Endothelial cell (in vitro differentiated cells): Measurements from ENCODE around the gene GIMAP8. TPM values are rescaled to one million over a fixed set of nuclear protein-coding genes. Genes with fewer than 3 reads are reported as not detected.

Experiments used
- DNase-seq: peaks from one replicate; pipeline ENCODE4 v3.0.0; 2021; ENCODE audit warnings: low spot score
- H3K27ac Mint-ChIP-seq: one replicate; pipeline ENCODE4 v1.8.0; 2021; ENCODE audit warnings: mixed read lengths, inconsistent platforms; ENCODE audit not compliant: unreplicated experiment
- H3K27me3 Mint-ChIP-seq: one replicate; pipeline ENCODE4 v1.8.0; 2021; ENCODE audit warnings: mild to moderate bottlenecking, moderate library complexity, mixed read lengths, inconsistent platforms; ENCODE audit not compliant: unreplicated experiment
- H3K36me3 Mint-ChIP-seq: one replicate; pipeline ENCODE4 v1.8.0; 2021; ENCODE audit warnings: mild to moderate bottlenecking, low read depth, mixed read lengths, inconsistent platforms; ENCODE audit not compliant: unreplicated experiment
- H3K4me1 Mint-ChIP-seq: one replicate; pipeline ENCODE4 v1.8.0; 2021; ENCODE audit warnings: mild to moderate bottlenecking, mixed read lengths, inconsistent platforms; ENCODE audit not compliant: unreplicated experiment
- H3K4me3 Mint-ChIP-seq: one replicate; pipeline ENCODE4 v1.8.0; 2021; ENCODE audit warnings: mild to moderate bottlenecking, mixed read lengths, inconsistent platforms; ENCODE audit not compliant: unreplicated experiment
- H3K9me3 Mint-ChIP-seq: one replicate; pipeline ENCODE4 v1.8.0; 2021; ENCODE audit warnings: mixed read lengths, inconsistent platforms; ENCODE audit not compliant: unreplicated experiment
- long read RNA-seq: library from polyadenylated mRNA; unstranded; transcript quantifications from one replicate; pipeline ENCODE4 v2.0.0, GENCODE V29; 2020; ENCODE audit not compliant: unreplicated experiment
- total RNA-seq: library from RNA; stranded (reverse); fragmentation: NEBNext Ultra II Directional; extraction: Animal tissue kit (Norgen Biotek cat#: 25700); gene quantifications from one replicate; pipeline ENCODE4 v1.2.1, GENCODE V29; 2021; ENCODE audit not compliant: unreplicated experiment
- TF ChIP-seq, protein P1 (sequence below): fragments of 200-600 bp; sonication (generic); IDR thresholded peaks from one replicate; pipeline ENCODE4 v1.5.0; 2021; ENCODE audit warnings: antibody characterized with exemption; ENCODE audit not compliant: unreplicated experiment

GIMAP8 gene
- total RNA-seq = 143 TPM
- long read RNA-seq, full-length matches to known transcripts = 9 of 19 reads
- long read RNA-seq, partial matches to known transcripts = 6 of 19 reads
- long read RNA-seq, other reads (novel, unspliced or antisense) = 4 of 19 reads

DNA sequence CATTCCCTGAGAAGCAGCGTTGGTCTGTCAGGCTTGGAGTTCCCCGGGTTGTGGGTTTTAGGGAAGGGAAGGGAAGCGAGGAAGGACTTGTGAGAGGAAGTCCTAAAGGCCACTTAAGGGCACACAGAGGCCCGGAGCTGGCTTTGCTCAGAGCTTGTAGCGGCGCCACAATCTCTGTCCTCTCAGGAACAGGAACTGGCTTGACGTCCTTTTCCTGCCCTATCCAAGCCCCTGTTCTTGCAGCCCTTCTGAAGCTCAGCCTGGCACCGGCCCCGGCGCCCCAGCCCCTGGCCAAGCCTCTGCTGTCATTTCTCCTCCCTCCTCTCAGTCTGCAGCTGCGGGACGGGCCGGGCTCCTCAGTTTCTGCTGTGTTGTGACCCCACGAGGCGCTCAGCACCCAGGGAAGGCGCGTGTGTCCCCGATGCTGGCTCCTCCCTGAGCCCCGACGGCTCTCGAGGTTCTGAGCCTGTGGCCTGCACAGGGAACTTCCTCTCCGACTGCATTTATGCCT lies at the start of gene GIMAP8:
GIMAP8 (plus strand) TSS at position 140 of the 511 bp plus-strand sequence. CDS start 16,069 bp downstream, outside the sequence.
- TF ChIP-seq, protein P1, sequence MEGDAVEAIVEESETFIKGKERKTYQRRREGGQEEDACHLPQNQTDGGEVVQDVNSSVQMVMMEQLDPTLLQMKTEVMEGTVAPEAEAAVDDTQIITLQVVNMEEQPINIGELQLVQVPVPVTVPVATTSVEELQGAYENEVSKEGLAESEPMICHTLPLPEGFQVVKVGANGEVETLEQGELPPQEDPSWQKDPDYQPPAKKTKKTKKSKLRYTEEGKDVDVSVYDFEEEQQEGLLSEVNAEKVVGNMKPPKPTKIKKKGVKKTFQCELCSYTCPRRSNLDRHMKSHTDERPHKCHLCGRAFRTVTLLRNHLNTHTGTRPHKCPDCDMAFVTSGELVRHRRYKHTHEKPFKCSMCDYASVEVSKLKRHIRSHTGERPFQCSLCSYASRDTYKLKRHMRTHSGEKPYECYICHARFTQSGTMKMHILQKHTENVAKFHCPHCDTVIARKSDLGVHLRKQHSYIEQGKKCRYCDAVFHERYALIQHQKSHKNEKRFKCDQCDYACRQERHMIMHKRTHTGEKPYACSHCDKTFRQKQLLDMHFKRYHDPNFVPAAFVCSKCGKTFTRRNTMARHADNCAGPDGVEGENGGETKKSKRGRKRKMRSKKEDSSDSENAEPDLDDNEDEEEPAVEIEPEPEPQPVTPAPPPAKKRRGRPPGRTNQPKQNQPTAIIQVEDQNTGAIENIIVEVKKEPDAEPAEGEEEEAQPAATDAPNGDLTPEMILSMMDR = no peak
- Mint-ChIP-seq H3K4me1 (peaks cover 74% of the 10 kb centered on the region), H3K9me3 (peaks cover 12% of the 10 kb centered on the region), H3K27me3 (peaks cover 9% of the 10 kb centered on the region), H3K27ac (peak within 1 kb of the TSS; percentile 94), H3K36me3 (peaks cover 45% of the 10 kb centered on the region), H3K4me3 (peak within 1 kb of the TSS; percentile 98)
- DNase-seq = peak; percentile 64

DNA sequence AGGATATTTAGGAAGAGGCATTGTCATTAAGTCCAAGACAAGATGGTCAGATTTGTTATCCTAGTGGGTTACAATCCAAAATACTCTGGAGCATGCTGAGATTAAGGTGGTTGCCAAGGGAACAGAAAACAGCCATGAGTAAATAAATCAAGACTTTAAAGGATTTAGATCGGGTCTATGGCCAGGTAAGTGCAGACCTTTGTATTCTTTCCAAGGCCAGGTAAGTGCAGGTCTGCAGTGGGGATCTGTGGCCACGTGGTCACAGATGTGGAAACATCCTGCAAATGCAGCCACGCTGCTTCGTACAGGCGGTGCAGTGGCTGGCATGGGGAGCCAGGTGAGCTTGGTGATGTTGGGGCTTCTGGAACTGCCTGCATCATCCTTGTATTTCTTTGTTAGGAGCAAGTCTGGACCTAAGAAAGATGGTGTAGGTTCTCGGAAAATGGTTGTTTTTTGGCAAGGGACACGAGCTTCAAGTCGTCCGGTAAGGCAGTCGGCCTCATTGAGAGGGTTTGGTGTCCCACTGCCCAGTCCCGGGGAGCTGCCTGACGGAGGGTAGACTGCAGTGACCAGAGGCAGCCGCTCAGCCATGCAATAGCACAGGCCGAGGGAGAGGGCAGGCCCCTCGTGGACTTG lies 49.5 kb upstream of the GIMAP8 start:
- Mint-ChIP-seq H3K36me3 (peaks cover 28% of the 10 kb centered on the region), H3K27me3 (peaks cover 16% of the 10 kb centered on the region), H3K27ac (peak overlapping the region; percentile 36), H3K9me3 (no peaks in the 10 kb centered on the region), H3K4me1 (peaks cover 24% of the 10 kb centered on the region), H3K4me3 (no peak overlapping the region)
- DNase-seq = no peak
- TF ChIP-seq, protein P1 = no peak

DNA sequence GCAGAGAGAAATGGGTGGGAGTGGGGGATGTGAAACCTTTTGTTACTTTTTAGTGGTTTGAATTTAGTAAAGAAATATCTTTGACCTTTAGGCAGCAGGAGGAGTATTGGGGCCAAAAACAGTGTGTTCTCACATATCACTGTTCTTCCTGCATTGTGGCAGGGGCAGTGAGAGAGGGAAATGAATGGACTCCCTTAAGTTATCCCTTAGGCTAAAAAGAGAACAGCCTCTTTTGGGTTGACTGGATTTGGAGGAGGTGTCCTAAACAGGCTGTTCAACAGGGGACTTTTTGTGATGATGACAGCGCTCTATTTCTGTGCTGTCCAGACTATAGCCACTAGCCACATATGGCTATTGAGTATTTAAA lies 49.0 kb upstream of the GIMAP8 start:
- TF ChIP-seq, protein P1 = no peak
- Mint-ChIP-seq H3K27me3 (peaks cover 16% of the 10 kb centered on the region), H3K4me3 (no peak overlapping the region), H3K27ac (peak overlapping the region; percentile 36), H3K4me1 (peaks cover 29% of the 10 kb centered on the region), H3K9me3 (no peaks in the 10 kb centered on the region), H3K36me3 (peaks cover 23% of the 10 kb centered on the region)
- no peak for DNase-seq

DNA sequence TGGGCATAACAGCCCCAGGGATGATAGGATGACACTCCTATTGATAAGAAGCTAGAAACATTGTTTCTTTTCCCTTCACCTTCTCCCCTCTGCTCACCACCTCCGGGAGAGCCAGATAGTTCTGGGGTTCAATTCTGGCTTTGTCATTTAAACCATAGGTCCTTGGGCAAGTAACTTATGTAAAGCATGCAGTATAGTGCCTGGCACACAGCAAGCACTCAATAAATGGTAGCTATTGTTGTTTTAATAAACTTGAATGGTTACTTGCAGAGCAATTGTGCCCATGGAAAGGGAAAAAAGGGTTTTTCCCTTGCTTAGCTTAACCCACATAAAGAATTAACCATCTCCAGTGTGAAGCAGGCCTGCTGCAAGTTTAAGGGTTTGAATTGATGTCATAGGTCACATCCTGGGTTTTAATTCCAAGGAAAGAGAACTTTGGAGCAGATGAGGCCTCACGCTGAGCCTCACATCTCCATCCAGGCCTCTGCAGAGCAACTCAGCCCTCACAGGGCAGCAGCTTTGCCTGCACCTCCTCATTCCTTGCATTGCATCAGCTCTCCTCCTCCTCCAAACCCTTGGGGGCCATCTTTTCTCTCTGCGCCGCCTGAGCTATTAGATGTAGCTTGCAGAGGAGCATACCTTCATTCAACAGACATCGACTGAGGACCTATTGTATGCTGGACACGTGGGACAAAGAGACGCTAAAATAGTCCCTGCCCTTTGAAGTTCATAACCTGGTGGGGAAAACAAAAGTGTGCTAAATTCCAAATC lies 48.4 kb upstream of the GIMAP8 start:
- Mint-ChIP-seq H3K4me1 (peaks cover 33% of the 10 kb centered on the region), H3K9me3 (no peaks in the 10 kb centered on the region), H3K27me3 (peaks cover 18% of the 10 kb centered on the region), H3K36me3 (peaks cover 27% of the 10 kb centered on the region), H3K27ac (no peak overlapping the region), H3K4me3 (peak overlapping the region; percentile 11)
- no peak for DNase-seq
- TF ChIP-seq, protein P1 = no peak
